Trophoblast cell (in vitro differentiated cells and primary cell): ENCODE measurements around the gene UNK.

Source experiments
- DNase-seq, 2 donors: peaks; one replicate each; pipeline ENCODE4 v3.0.0-alpha.2; 2016
- H2AFZ ChIP-seq: 2 replicates; pipeline ENCODE4 v1.6.1; 2013; ENCODE audit warnings: low read length, moderate library complexity, mild to moderate bottlenecking; ENCODE audit not compliant: insufficient read depth, poor library complexity
- H2AK5ac ChIP-seq: 2 replicates; pipeline ENCODE4 v1.6.1; 2013; ENCODE audit warnings: mild to moderate bottlenecking, low read length
- H2BK120ac ChIP-seq: 2 replicates; pipeline ENCODE4 v1.6.1; 2013; ENCODE audit warnings: low read length, mild to moderate bottlenecking, moderate library complexity; ENCODE audit not compliant: insufficient read depth, poor library complexity
- H2BK12ac ChIP-seq: 2 replicates; pipeline ENCODE4 v1.6.1; 2013; ENCODE audit warnings: mild to moderate bottlenecking, low read length, moderate library complexity
- H2BK5ac ChIP-seq: 2 replicates; pipeline ENCODE4 v1.6.1; 2013; ENCODE audit warnings: low read length, low read depth, moderate library complexity, mild to moderate bottlenecking; ENCODE audit not compliant: poor library complexity
- H3K14ac ChIP-seq: 2 replicates; pipeline ENCODE4 v1.6.1; 2013; ENCODE audit warnings: mild to moderate bottlenecking, low read length
- H3K18ac ChIP-seq: 2 replicates; pipeline ENCODE4 v1.6.1; 2013; ENCODE audit warnings: mild to moderate bottlenecking, low read length
- H3K23ac ChIP-seq: 2 replicates; pipeline ENCODE4 v1.6.1; 2013; ENCODE audit warnings: low read length
- H3K27ac ChIP-seq: 2 replicates; pipeline ENCODE4 v1.5.1; 2013; ENCODE audit warnings: low read depth, mild to moderate bottlenecking, inconsistent platforms, low read length, moderate library complexity
- H3K27me3 ChIP-seq: 2 replicates; pipeline ENCODE4 v1.6.1; 2013; ENCODE audit warnings: inconsistent platforms, mild to moderate bottlenecking, low read length, moderate library complexity; ENCODE audit not compliant: insufficient read depth
- H3K36me3 ChIP-seq, 2 experiments: 1 replicate in 1 of 2; 2 replicates in 1 of 2; pipeline ENCODE4 v1.6.1; 2013; ENCODE audit warnings: low read length in 2 of 2, mild to moderate bottlenecking in 2 of 2, moderate library complexity in 1 of 2; ENCODE audit not compliant: insufficient read depth in 2 of 2, control insufficient read depth in 1 of 2
- H3K4ac ChIP-seq: 2 replicates; pipeline ENCODE4 v1.6.1; 2013; ENCODE audit warnings: low read depth, mild to moderate bottlenecking, low read length, moderate library complexity
- H3K4me1 ChIP-seq, 2 experiments: 1 replicate in 1 of 2; 2 replicates in 1 of 2; pipeline ENCODE4 v1.6.1; 2013; ENCODE audit warnings: low read length in 2 of 2, mild to moderate bottlenecking in 2 of 2, moderate library complexity in 1 of 2; ENCODE audit not compliant: insufficient read depth in 2 of 2, control insufficient read depth in 1 of 2
- H3K4me2 ChIP-seq: 2 replicates; pipeline ENCODE4 v1.6.1; 2013; ENCODE audit warnings: inconsistent platforms, mild to moderate bottlenecking, low read length, moderate library complexity
- H3K4me3 ChIP-seq: 2 replicates; pipeline ENCODE4 v1.5.1; 2013; ENCODE audit warnings: mild to moderate bottlenecking, low read depth, low read length, inconsistent platforms
- H3K79me1 ChIP-seq: one replicate; pipeline ENCODE4 v1.6.1; 2013; ENCODE audit warnings: low read length
- H3K79me2 ChIP-seq: 2 replicates; pipeline ENCODE4 v1.6.1; 2013; ENCODE audit warnings: low read length, mild to moderate bottlenecking; ENCODE audit not compliant: control insufficient read depth, insufficient read depth, poor library complexity
- H3K9ac ChIP-seq: 2 replicates; pipeline ENCODE4 v1.6.1; 2013; ENCODE audit warnings: mild to moderate bottlenecking, low read length
- H3K9me3 ChIP-seq: 2 replicates; pipeline ENCODE4 v1.6.1; 2013; ENCODE audit warnings: low read depth, mild to moderate bottlenecking, control low read depth, inconsistent platforms, low read length; ENCODE audit not compliant: insufficient read depth
- H4K12ac ChIP-seq: 2 replicates; pipeline ENCODE4 v1.6.1; 2013; ENCODE audit warnings: low read depth, mild to moderate bottlenecking, low read length, moderate library complexity
- H4K8ac ChIP-seq: 2 replicates; pipeline ENCODE4 v1.6.1; 2013; ENCODE audit warnings: low read depth, mild to moderate bottlenecking, low read length, moderate library complexity
- H4K91ac ChIP-seq: one replicate; pipeline ENCODE4 v1.6.1; 2013; ENCODE audit warnings: low read depth, mild to moderate bottlenecking, low read length, moderate library complexity
- WGBS: extraction: QIAGEN DNeasy Blood & Tissue Kit; methylation state at CpG from one replicate; pipeline ENCODE4 v1.1.7; 2013; ENCODE audit warnings: missing lambda C conversion rate; ENCODE audit not compliant: insufficient read length, insufficient coverage; ENCODE audit errors: extremely low coverage; 5-methylcytosine and 5-hydroxymethylcytosine counted together

Gene UNK

GRCh38 chr17:75795820-75796607 is 11.4 kb downstream of the UNK start:
- Histone ChIP-seq H3K79me1 (no peaks in the 10 kb centered on the region), H3K14ac (no peak overlapping the region), H3K27me3 (no peaks in the 10 kb centered on the region), H4K8ac (no peak overlapping the region), H3K4me3 (no peak overlapping the region), H3K23ac (no peak overlapping the region), H3K27ac (no peak overlapping the region), H4K91ac (no peak overlapping the region), H3K9me3 (no peaks in the 10 kb centered on the region), H4K12ac (no peak overlapping the region), H3K4ac (no peak overlapping the region), H3K9ac (no peak overlapping the region), H2AK5ac (no peak overlapping the region), H3K4me2 (no peak overlapping the region), H3K4me1 (no peaks in the 10 kb centered on the region), H2BK12ac (no peak overlapping the region), H2BK120ac (no peak overlapping the region), H2BK5ac (no peak overlapping the region), H3K36me3 (peaks cover 33 to 43% of the 10 kb centered on the region in 2 experiments), H3K18ac (peak overlapping the region; percentile 64), H3K79me2 (no peaks in the 10 kb centered on the region), H2AFZ (no peak overlapping the region)
- no CpG with 5 or more reads among the region's 8 CpGs for WGBS
- no peak for DNase-seq

GRCh38 chr17:75799402-75799801 is 14.8 kb downstream of the UNK start:
- Histone ChIP-seq H2BK120ac (no peak overlapping the region), H3K23ac (no peak overlapping the region), H3K36me3 (peaks cover 35 to 39% of the 10 kb centered on the region in 2 experiments), H2BK12ac (no peak overlapping the region), H3K79me2 (no peaks in the 10 kb centered on the region), H3K27ac (no peak overlapping the region), H3K9ac (no peak overlapping the region), H2BK5ac (no peak overlapping the region), H2AK5ac (no peak overlapping the region), H3K4me1 (no peaks in the 10 kb centered on the region), H2AFZ (no peak overlapping the region), H3K18ac (no peak overlapping the region), H4K12ac (no peak overlapping the region), H4K8ac (no peak overlapping the region), H3K4ac (no peak overlapping the region), H3K14ac (no peak overlapping the region), H3K27me3 (no peaks in the 10 kb centered on the region), H3K4me2 (no peak overlapping the region), H3K4me3 (no peak overlapping the region), H3K79me1 (no peaks in the 10 kb centered on the region), H3K9me3 (no peaks in the 10 kb centered on the region), H4K91ac (no peak overlapping the region)
- DNase-seq: no peak
- WGBS: no CpG with 5 or more reads among the region's 4 CpGs

- no peak overlapping the region for H2AFZ ChIP-seq
- no peak overlapping the region for H2BK5ac ChIP-seq
- H3K4me1 ChIP-seq: peaks cover 8 to 10% of the 10 kb centered on the region in 2 experiments
- no peaks in the 10 kb centered on the region for H3K9me3 ChIP-seq
- WGBS: no CpG with 5 or more reads among the region's 1 CpG
- H3K36me3 ChIP-seq: peaks cover 16 to 20% of the 10 kb centered on the region in 2 experiments
- peaks cover 7% of the 10 kb centered on the region for H3K79me1 ChIP-seq
- no peaks in the 10 kb centered on the region for H3K27me3 ChIP-seq
- H4K91ac ChIP-seq: no peak overlapping the region
- no peak overlapping the region for H3K4me3 ChIP-seq
- H2BK12ac ChIP-seq: no peak overlapping the region
- no peak overlapping the region for H3K4ac ChIP-seq
- no peak overlapping the region for H3K23ac ChIP-seq
- peaks cover 3% of the 10 kb centered on the region for H3K79me2 ChIP-seq
- H3K14ac ChIP-seq: no peak overlapping the region
- no peak overlapping the region for H3K18ac ChIP-seq
- no peak overlapping the region for H3K9ac ChIP-seq
- no peak overlapping the region for H3K4me2 ChIP-seq
- H3K27ac ChIP-seq: no peak overlapping the region
- no peak overlapping the region for H4K12ac ChIP-seq
- H2BK120ac ChIP-seq: no peak overlapping the region
- H2AK5ac ChIP-seq: no peak overlapping the region
- DNase-seq: no peak
- H4K8ac ChIP-seq: no peak overlapping the region
Observed at GRCh38 chr17:75803883-75804282, 19.3 kb downstream of the UNK start.

GRCh38 chr17:75806822-75807500 is 22.4 kb downstream of the UNK start:
- no peak overlapping the region for H3K14ac ChIP-seq
- peak overlapping the region; percentile 31 for H3K9ac ChIP-seq
- no CpG with 5 or more reads among the region's 4 CpGs for WGBS
- H3K79me1 ChIP-seq: peaks cover 12% of the 10 kb centered on the region
- peak; percentile 77 to 78 for DNase-seq
- peaks cover 8% of the 10 kb centered on the region for H3K79me2 ChIP-seq
- no peak overlapping the region for H4K91ac ChIP-seq
- H2AFZ ChIP-seq: no peak overlapping the region
- no peaks in the 10 kb centered on the region for H3K27me3 ChIP-seq
- no peak overlapping the region for H4K12ac ChIP-seq
- peaks cover 18 to 19% of the 10 kb centered on the region in 2 experiments for H3K4me1 ChIP-seq
- H2BK12ac ChIP-seq: no peak overlapping the region
- H3K18ac ChIP-seq: no peak overlapping the region
- no peak overlapping the region for H3K4me3 ChIP-seq
- peaks cover 19 to 25% of the 10 kb centered on the region in 2 experiments for H3K36me3 ChIP-seq
- H2BK5ac ChIP-seq: peak overlapping the region; percentile 7
- H3K27ac ChIP-seq: peak overlapping the region; percentile 16
- H3K23ac ChIP-seq: no peak overlapping the region
- peak overlapping the region; percentile 29 for H3K4ac ChIP-seq
- H2BK120ac ChIP-seq: no peak overlapping the region
- H3K9me3 ChIP-seq: no peaks in the 10 kb centered on the region
- H4K8ac ChIP-seq: no peak overlapping the region
- no peak overlapping the region for H2AK5ac ChIP-seq
- no peak overlapping the region for H3K4me2 ChIP-seq
